ENCODE results near the gene ELFN1.

DNA sequence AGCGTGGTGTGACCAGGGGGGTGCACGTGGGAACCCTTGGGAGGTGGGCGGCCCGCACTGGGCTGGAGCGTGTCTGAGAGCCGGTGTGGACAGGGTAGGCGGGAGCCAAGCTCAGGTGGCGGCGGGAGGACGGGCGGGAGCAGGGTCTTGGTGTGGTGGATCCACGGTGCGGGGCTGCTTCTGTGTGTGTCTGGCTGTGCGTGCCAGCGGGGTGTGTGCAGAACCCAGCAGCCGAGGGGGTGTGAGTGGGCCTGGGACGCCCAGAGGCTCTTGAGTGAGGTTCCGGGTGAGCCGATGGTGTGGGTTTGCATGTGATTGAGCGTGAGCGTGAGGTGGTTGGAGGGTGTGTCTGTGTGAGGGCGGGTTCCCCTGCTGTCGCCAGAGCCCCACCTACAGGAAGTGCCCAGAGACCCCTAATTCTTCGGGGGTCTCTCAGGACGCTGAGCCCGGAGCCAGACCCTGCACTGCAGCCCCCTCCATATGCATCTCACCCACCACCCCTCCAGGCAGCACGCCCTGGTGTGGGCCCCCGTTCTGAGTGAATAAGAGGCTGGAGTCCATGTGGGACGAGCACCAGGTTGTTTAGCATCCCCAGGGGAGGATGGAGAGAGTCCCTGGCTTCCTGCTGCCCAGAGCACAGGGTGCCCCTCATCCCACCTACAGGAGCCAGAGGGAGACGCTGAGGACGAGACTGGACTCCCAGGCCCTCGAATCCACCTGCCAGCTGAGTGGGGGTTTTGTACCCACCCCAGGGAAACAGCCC lies 78.2 kb downstream of the ELFN1 start:
- TF ChIP-seq, protein P1, sequence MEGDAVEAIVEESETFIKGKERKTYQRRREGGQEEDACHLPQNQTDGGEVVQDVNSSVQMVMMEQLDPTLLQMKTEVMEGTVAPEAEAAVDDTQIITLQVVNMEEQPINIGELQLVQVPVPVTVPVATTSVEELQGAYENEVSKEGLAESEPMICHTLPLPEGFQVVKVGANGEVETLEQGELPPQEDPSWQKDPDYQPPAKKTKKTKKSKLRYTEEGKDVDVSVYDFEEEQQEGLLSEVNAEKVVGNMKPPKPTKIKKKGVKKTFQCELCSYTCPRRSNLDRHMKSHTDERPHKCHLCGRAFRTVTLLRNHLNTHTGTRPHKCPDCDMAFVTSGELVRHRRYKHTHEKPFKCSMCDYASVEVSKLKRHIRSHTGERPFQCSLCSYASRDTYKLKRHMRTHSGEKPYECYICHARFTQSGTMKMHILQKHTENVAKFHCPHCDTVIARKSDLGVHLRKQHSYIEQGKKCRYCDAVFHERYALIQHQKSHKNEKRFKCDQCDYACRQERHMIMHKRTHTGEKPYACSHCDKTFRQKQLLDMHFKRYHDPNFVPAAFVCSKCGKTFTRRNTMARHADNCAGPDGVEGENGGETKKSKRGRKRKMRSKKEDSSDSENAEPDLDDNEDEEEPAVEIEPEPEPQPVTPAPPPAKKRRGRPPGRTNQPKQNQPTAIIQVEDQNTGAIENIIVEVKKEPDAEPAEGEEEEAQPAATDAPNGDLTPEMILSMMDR (IDR thresholded peaks at IDR 0.05; ENCODE audit: low read depth, low read length): no peak
- no peak for TF ChIP-seq MAX (IDR thresholded peaks at IDR 0.05; ENCODE audit: low read depth, low read length)
